Measurements from ENCODE around the gene NOC4L. TPM values are rescaled to one million over a fixed set of nuclear protein-coding genes. Genes with fewer than 3 reads are reported as not detected.
A peak's percentile ranks its signal among the peaks of the same experiment; 100 is the strongest.

Gene NOC4L
- total RNA-seq, 1 experiment from 2014 or later: 15.4 TPM

DNA sequence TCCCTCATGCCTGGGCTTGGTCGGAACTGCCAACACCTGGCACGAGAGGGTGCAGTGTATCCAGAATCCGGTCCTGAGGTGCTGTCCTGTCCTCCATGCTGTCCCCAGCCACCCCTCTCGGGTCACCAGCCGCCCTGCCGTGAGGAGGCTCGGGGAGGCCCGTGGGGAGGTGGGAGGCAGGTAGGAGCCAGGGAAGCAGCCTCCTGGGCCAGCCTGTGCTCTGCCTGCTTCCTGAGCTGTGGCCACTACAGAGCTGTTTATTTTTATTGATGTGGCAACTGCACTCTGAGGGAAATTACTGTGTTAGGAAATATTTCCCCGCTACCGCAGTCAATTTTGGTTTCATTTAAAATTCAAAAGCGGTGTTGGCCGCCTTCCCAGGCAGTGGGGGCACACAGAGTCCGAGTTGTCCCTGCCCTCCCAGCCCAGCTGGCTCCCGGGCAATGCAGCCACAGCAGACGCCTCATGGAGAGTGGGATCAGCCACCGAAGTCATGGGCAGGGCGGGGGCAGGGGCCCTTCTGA lies 18.3 kb downstream of the NOC4L start:
- Histone ChIP-seq H3K36me3 (peaks cover 4% of the 10 kb centered on the region; the same call in 1 of the 2 replicates), H3K4me1 (no peaks in the 10 kb centered on the region; the same call in 1 of the 2 replicates), H3K27me3 (no peaks in the 10 kb centered on the region), H3K9me3 (replicated peaks) (no peaks in the 10 kb centered on the region; the same call in 1 of the 2 replicates), H3K4me3 (no peak overlapping the region), H3K27ac (no peak overlapping the region)
- DNase-seq: peak; percentile 55 to 57

DNA sequence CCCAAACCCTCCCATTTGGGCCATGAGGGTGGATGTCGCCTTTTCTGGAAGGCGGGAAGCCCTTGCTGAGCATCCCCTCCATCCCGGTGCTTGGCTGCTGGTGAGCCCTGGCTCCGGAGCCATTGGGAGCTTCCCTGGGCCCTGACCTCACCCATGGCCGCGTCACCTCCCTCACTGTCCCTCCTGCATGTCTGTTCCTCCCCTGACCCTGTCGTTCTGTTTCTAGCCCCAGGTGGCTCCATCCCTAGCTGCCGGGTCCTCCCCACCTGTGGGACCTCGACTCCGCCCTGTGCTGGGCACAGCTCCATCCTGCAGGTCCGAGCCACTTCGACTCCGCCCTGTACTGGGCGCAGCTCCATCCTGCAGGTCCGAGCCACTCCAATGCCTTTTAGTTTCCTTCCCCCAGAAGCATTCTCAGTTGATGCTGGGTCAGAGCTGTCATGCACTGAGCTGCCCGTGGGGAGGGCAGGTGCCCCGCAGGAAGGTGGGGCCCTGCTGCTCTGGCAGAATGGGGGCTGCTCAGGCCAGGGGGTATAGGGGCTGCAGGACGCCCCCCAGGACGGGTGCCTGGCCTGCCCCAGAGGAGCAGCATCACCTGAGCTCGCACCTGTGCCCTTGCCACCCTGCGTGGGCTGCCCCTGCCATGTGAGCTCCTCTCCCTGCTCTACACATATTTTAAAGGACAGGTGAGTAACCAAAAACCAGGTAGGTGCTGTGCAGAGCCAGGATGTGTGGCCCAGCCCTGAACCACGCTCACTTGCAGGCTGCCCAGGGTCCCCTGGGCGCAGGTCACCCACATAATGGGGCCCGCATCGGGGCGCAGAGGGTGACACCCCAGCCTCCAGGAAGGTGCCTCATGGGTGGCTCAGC lies 19.0 kb downstream of the NOC4L start:
- no peak overlapping the region for H3K27ac ChIP-seq
- H3K9me3 ChIP-seq (replicated peaks): no peaks in the 10 kb centered on the region
- H3K4me1 ChIP-seq: no peaks in the 10 kb centered on the region; the same call in 1 of the 2 replicates
- no peak for DNase-seq
- no peaks in the 10 kb centered on the region for H3K36me3 ChIP-seq
- no peaks in the 10 kb centered on the region for H3K27me3 ChIP-seq
- no peak overlapping the region for H3K4me3 ChIP-seq

- Histone ChIP-seq H3K36me3 (no peaks in the 10 kb centered on the region), H3K9me3 (replicated peaks) (no peaks in the 10 kb centered on the region), H3K27ac (no peak overlapping the region), H3K4me3 (no peak overlapping the region), H3K4me1 (no peaks in the 10 kb centered on the region; the same call in 1 of the 2 replicates), H3K27me3 (no peaks in the 10 kb centered on the region)
- DNase-seq: peak; percentile 25 to 45
Observed at GRCh38 chr12:132163911-132164288, 19.6 kb downstream of the NOC4L start.

DNA sequence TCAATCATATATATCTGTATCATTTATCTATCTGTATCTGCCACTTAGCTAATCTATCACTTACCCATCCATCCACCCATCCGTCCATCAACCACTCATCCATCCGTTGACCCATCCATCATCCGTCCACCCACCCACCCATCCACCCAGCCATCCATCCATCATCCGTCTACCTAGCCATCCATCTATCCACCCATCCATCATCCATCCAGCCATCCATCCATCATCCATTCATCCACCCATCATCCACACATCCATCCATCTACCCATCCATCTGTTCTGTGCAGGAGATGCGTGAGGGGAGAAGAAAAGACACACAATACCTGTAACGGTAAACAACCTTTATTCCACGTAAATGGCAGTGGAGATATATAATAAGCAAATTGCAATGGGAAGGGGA lies 20.2 kb downstream of the NOC4L start:
- H3K4me1 ChIP-seq: no peaks in the 10 kb centered on the region; the same call in 1 of the 2 replicates
- H3K27ac ChIP-seq: no peak overlapping the region
- H3K9me3 ChIP-seq (replicated peaks): no peaks in the 10 kb centered on the region
- H3K36me3 ChIP-seq: no peaks in the 10 kb centered on the region
- DNase-seq: no peak
- H3K27me3 ChIP-seq: no peaks in the 10 kb centered on the region
- H3K4me3 ChIP-seq: no peak overlapping the region

DNA sequence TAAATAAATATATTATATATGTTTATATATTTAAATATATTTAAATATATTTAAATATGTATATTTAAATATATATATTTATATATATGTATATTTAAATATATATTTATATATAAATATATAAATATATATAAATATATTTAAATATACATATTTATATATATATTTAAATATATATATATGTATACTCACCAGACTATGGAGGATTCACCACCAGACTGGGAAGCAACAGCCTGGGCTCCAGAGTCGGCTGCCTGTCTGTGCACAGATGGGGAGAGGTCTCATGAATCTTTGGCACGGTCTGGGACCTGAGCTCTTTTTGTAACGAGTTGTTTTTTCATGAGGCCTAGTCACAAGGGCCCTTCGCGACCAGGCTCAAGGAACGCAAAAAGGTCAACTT lies 21.3 kb downstream of the NOC4L start:
- no peak overlapping the region for H3K4me3 ChIP-seq
- no peaks in the 10 kb centered on the region for H3K9me3 ChIP-seq (replicated peaks)
- no peaks in the 10 kb centered on the region for H3K36me3 ChIP-seq
- H3K27me3 ChIP-seq: no peaks in the 10 kb centered on the region
- no peak overlapping the region for H3K27ac ChIP-seq
- no peak for DNase-seq
- H3K4me1 ChIP-seq: no peaks in the 10 kb centered on the region; the same call in 1 of the 2 replicates

DNA sequence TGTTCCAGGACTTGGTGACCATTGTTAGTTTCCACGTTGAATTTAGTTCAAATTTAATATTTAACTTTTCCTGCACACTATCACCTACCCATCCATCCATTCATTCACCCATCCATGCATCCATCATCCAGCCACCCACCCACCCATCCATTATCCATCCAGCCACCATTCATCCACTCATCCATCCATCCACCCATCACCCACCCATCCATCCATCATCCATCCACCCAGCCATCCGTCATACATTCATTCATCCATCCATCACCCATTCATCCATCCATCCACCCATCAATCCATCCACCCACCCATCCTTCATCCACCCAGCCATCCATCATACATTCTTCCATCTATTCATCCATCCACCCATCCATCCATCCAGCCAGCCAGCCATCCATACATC lies 21.8 kb downstream of the NOC4L start:
- H3K9me3 ChIP-seq (replicated peaks): no peaks in the 10 kb centered on the region
- no peak overlapping the region for H3K27ac ChIP-seq
- H3K4me1 ChIP-seq: no peaks in the 10 kb centered on the region; the same call in 1 of the 2 replicates
- no peak overlapping the region for H3K4me3 ChIP-seq
- no peaks in the 10 kb centered on the region for H3K36me3 ChIP-seq
- H3K27me3 ChIP-seq: no peaks in the 10 kb centered on the region
- no peak for DNase-seq

GRCh38 chr12:132166801-132167591 lies 22.7 kb downstream of the NOC4L start:
- no peak for DNase-seq
- Histone ChIP-seq H3K36me3 (no peaks in the 10 kb centered on the region), H3K4me3 (no peak overlapping the region), H3K4me1 (no peaks in the 10 kb centered on the region; the same call in 1 of the 2 replicates), H3K27ac (no peak overlapping the region), H3K27me3 (0 out of 2 replicates have a peak, but pooled peaks cover 4% of the 10 kb centered on the region), H3K9me3 (replicated peaks) (no peaks in the 10 kb centered on the region)

DNA sequence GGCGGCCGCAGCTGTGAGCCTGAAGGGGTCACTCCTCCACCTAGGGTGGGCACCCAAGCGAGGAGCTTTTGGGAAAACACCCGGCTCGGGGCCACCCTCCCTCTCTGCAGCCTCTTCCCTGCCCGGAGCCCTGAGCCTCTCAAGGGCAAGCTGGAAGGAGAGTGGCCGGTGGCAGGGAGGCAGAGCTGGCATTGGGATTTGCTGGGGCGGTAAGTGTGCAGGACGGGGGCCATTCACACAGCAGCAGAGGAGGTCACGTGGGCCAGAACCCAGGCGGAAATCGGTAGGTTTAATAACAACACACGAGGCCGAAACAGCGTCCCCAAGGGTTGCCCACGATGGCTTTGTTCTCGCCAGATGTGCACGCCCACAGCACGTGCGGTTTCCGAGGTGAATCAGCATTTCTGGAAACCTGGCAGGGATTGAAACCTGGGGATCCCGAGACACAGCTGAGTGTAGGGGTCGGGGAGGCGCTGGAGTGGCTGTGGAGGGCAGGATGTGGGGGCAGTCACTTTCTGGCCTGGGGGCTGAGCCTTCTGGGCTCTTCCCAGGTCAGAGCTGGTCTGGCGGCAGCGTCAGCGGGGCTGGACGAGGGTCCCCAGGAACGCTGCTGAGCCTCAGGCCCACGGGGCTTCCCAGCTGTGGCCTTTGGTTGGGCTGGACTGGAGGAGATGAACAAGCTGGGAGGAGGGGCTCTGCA lies 23.5 kb downstream of the NOC4L start:
- Histone ChIP-seq H3K36me3 (no peaks in the 10 kb centered on the region), H3K27me3 (peaks cover 5% of the 10 kb centered on the region; the same call in 1 of the 2 replicates), H3K27ac (no peak overlapping the region), H3K4me3 (no peak overlapping the region), H3K9me3 (replicated peaks) (no peaks in the 10 kb centered on the region), H3K4me1 (no peaks in the 10 kb centered on the region; the same call in 1 of the 2 replicates)
- no peak for DNase-seq

DNA sequence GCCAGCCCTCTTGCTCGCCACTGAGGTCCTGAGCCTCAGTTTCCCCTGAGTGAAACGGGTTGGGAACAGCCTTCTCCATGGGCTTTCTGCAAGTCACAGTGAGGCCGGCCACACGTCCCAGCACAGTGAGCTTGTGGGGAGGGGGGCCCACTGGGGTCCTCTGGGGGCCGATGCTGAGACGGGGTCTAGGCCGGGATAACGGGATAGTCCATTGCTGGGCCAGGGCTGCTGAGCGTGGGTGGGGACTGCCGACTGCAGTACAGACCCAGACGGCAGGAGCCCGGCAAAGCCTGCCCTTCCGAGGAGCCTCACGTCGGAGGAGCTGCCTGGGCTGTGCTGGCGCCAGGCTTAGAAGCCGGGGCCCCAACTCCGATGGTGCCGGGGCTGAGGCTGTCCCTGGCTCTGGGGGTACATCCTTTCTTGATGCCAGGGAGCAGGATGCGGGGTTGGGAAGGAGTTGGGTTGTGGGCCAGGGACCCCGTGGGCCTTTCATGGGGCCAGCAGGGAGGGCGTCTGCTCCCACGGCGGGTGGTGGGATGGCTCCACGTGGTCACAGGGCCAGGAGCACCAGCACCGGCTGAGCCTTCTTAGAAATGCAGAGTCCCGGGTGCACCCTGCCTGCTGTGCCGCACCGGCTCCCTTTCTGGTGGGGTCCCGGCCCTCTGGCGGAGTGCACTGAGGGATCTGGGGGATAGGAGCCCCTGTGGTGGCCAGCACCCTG lies 24.2 kb downstream of the NOC4L start:
- no peaks in the 10 kb centered on the region for H3K9me3 ChIP-seq (replicated peaks)
- no peak for DNase-seq
- H3K27me3 ChIP-seq: peaks cover 7% of the 10 kb centered on the region; the same call in 1 of the 2 replicates

GRCh38 chr12:132169376-132169775 lies 25.1 kb downstream of the NOC4L start:
- H3K4me3 ChIP-seq: no peak overlapping the region
- peaks cover 7% of the 10 kb centered on the region; the same call in 1 of the 2 replicates for H3K27me3 ChIP-seq
- no peaks in the 10 kb centered on the region for H3K36me3 ChIP-seq
- H3K27ac ChIP-seq: no peak overlapping the region
- no peaks in the 10 kb centered on the region for H3K4me1 ChIP-seq
- H3K9me3 ChIP-seq (replicated peaks): no peaks in the 10 kb centered on the region
- no peak for DNase-seq

More for the DNA sequence above, 24.2 kb downstream of the NOC4L start:
- no peaks in the 10 kb centered on the region for H3K36me3 ChIP-seq
- H3K27ac ChIP-seq: no peak overlapping the region
- no peak overlapping the region for H3K4me3 ChIP-seq
- H3K4me1 ChIP-seq: no peaks in the 10 kb centered on the region; the same call in 1 of the 2 replicates

DNA sequence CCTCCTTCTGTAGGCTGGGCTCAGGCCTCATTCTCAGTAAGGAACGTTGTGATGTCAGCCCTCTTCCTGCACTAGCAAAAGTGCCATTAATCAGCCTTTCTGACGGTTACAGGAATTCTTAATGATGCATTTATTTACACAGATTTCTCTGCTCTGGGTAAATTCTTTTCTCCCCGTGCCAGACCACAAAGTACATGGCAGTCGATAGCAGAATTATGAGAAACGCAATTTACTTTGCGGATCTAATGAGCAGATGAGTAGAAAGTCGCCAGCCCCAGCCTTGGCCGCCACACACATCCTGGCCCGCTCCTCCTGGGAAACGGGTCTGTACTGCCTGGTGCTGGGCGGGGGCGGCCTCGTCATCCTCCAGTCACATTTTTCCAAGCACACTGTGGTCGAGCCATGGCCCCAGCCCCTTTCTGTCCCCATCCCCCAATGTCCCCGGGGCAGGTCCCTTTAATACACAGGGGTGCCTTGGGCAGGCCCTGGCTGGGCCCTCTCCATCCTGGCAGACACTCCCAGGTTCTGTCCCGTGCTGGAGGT lies 25.9 kb downstream of the NOC4L start:
- H3K27me3 ChIP-seq: peaks cover 7% of the 10 kb centered on the region; the same call in 1 of the 2 replicates
- no peak overlapping the region for H3K27ac ChIP-seq
- DNase-seq: no peak
- no peaks in the 10 kb centered on the region for H3K9me3 ChIP-seq (replicated peaks)
- no peaks in the 10 kb centered on the region for H3K36me3 ChIP-seq
- no peak overlapping the region for H3K4me3 ChIP-seq
- H3K4me1 ChIP-seq: no peaks in the 10 kb centered on the region

DNA sequence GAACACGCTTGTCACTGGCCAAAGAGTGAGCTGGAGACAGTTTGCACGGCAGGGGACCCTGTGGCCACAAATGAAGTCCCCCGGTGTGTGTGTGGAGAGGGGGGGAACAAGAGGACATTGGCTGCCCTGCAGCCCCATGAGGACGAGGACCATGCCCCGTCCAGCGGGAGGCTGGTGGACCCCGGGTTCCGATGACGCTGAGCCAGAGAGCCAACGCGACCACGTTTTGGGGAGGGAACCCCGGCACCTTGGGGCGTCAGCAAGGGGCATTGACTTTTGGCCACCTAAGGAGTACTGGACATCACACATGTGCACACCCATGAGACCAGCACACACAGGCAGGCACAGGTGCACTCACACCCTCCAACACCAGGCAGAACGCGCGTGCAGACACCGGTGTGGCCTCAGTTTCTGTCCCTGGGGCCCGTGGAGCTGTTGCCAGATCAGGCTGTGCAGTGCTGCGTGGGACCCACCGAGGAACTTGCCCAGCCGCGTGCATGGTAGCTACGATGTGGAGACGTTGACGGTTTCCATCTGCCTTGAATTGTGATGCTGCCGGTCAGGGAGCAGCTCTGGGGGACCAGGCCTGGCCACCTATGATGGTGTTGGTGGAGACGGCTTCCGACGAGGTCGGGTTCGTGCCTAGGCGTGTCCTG lies 26.5 kb downstream of the NOC4L start:
- Histone ChIP-seq H3K4me1 (no peaks in the 10 kb centered on the region), H3K4me3 (no peak overlapping the region), H3K27ac (no peak overlapping the region), H3K36me3 (no peaks in the 10 kb centered on the region), H3K9me3 (replicated peaks) (no peaks in the 10 kb centered on the region), H3K27me3 (peaks cover 7% of the 10 kb centered on the region; the same call in 1 of the 2 replicates)
- no peak for DNase-seq

- H3K27me3 ChIP-seq: peaks cover 7% of the 10 kb centered on the region; the same call in 1 of the 2 replicates
- no peak overlapping the region for H3K27ac ChIP-seq
- DNase-seq: no peak
- H3K4me3 ChIP-seq: no peak overlapping the region
- no peaks in the 10 kb centered on the region for H3K4me1 ChIP-seq
- no peaks in the 10 kb centered on the region for H3K36me3 ChIP-seq
- no peaks in the 10 kb centered on the region for H3K9me3 ChIP-seq (replicated peaks)
Observed at GRCh38 chr12:132171293-132171967, 27.2 kb downstream of the NOC4L start.
